Tibial nerve (tissue), 4 donors: Measurements from ENCODE around the gene SCIN. TPM values are rescaled to one million over a fixed set of nuclear protein-coding genes. Genes with fewer than 3 reads are reported as not detected.

Experiments used
- DNase-seq, 2 donors: peaks; one replicate each; pipeline ENCODE4 v3.0.0-alpha.2; 2019; ENCODE audit warnings: low spot score in 2 of 2
- H3K27ac ChIP-seq, 4 donors: fragments of 200-600 bp; sonication (generic) in 3 of 4; one replicate each; pipeline ENCODE4 v1.5.1; 2017 to 2019; ENCODE audit warnings: mild to moderate bottlenecking in 1 of 4
- H3K27me3 ChIP-seq, 2 donors: fragments of 200-600 bp; sonication (generic) in 1 of 2; one replicate each; pipeline versions ENCODE4 v1.5.1 to v1.6.0; 2017 to 2019
- H3K36me3 ChIP-seq, 3 donors: fragments of 200-600 bp; sonication (generic); one replicate each; pipeline ENCODE4 v1.5.1; 2018 to 2019
- H3K4me1 ChIP-seq, 4 donors: fragments of 200-600 bp; sonication (generic) in 3 of 4; one replicate each; pipeline ENCODE4 v1.5.1; 2017 to 2019
- H3K4me3 ChIP-seq, 4 donors: fragments of 200-600 bp; sonication (generic) in 3 of 4; one replicate each; pipeline ENCODE4 v1.5.1; 2017 to 2019; ENCODE audit warnings: mild to moderate bottlenecking in 1 of 4, moderate library complexity in 1 of 4
- H3K9me3 ChIP-seq, 4 donors: fragments of 200-600 bp; sonication (generic) in 3 of 4; one replicate each; pipeline ENCODE4 v1.5.1; 2017 to 2019
- CTCF ChIP-seq, 5 experiments: fragments of 200-600 bp in 3 of 5; fragments of 450-650 bp in 2 of 5; sonication (generic) in 3 of 5; IDR thresholded peaks; one replicate each; pipeline ENCODE4 v1.5.1; 2016 to 2019; ENCODE audit warnings: antibody characterized with exemption in 5 of 5, mild to moderate bottlenecking in 3 of 5, moderate library complexity in 2 of 5
- EP300 ChIP-seq, 2 donors: sonication (generic); formaldehyde crosslinking; IDR thresholded peaks; one replicate each; pipeline ENCODE4 v1.6.1; 2017; ENCODE audit warnings: antibody characterized with exemption in 2 of 2, mild to moderate bottlenecking in 1 of 2
- POLR2A ChIP-seq, 2 donors: fragments of 450-650 bp; IDR thresholded peaks; one replicate each; pipeline ENCODE4 v1.6.1; 2017; ENCODE audit warnings: antibody characterized with exemption in 2 of 2, mild to moderate bottlenecking in 2 of 2, moderate library complexity in 2 of 2
- WGBS, 2 donors: methylation state at CpG; one replicate each; pipeline ENCODE4 v1.1.5; 2018; 5-methylcytosine and 5-hydroxymethylcytosine counted together
- total RNA-seq, 4 donors: library from RNA; depleted of rRNA; stranded (reverse); fragments of >200 nt; gene quantifications; one replicate each; pipeline ENCODE4 v1.1.0, GENCODE V29; 2016

The SCIN gene
- total RNA-seq, 4 donors from 2014 or later = under 0.01 to 7.0 (median 2.2) TPM

GRCh38 chr7:12647364-12648219 lies 77.1 kb downstream of the SCIN start:
- Histone ChIP-seq H3K4me1 (no peaks in the 10 kb centered on the region), H3K36me3 (no peaks in the 10 kb centered on the region), H3K9me3 (no peaks in the 10 kb centered on the region), H3K27ac (no peak overlapping the region), H3K4me3 (no peak overlapping the region), H3K27me3 (no peaks in the 10 kb centered on the region)
- DNase-seq = no peak
- WGBS, 2 donors = 70 to 78% methylated on average over 6 of the region's 6 CpGs
- TF ChIP-seq EP300 (IDR thresholded peaks at IDR 0.05) (no peak), CTCF (IDR thresholded peaks at IDR 0.05) (no peak)

- no peaks in the 10 kb centered on the region for H3K4me1 ChIP-seq
- no peaks in the 10 kb centered on the region for H3K27me3 ChIP-seq
- no peak for DNase-seq
- no peaks in the 10 kb centered on the region for H3K36me3 ChIP-seq
- TF ChIP-seq CTCF (IDR thresholded peaks at IDR 0.05) (no peak), EP300 (IDR thresholded peaks at IDR 0.05) (no peak), POLR2A (IDR thresholded peaks at IDR 0.05) (no peak)
- H3K9me3 ChIP-seq = no peaks in the 10 kb centered on the region
- 61 to 69% methylated on average over 4 of the region's 4 CpGs for WGBS, 2 donors
- no peak overlapping the region for H3K27ac ChIP-seq
- H3K4me3 ChIP-seq = no peak overlapping the region
Observed at GRCh38 chr7:12648704-12649261, 78.3 kb downstream of the SCIN start.

GRCh38 chr7:12649348-12649747 lies 78.8 kb downstream of the SCIN start:
- no peak for TF ChIP-seq EP300 (IDR thresholded peaks at IDR 0.05)
- no peak for TF ChIP-seq POLR2A (IDR thresholded peaks at IDR 0.05)
- no peak for TF ChIP-seq CTCF (IDR thresholded peaks at IDR 0.05)
- no peaks in the 10 kb centered on the region for H3K9me3 ChIP-seq
- H3K4me3 ChIP-seq = no peak overlapping the region
- no peaks in the 10 kb centered on the region for H3K36me3 ChIP-seq
- H3K27me3 ChIP-seq = no peaks in the 10 kb centered on the region
- H3K27ac ChIP-seq = no peak overlapping the region
- no peak for DNase-seq
- no peaks in the 10 kb centered on the region for H3K4me1 ChIP-seq

- no peaks in the 10 kb centered on the region for H3K9me3 ChIP-seq
- H3K4me1 ChIP-seq = no peaks in the 10 kb centered on the region
- no peaks in the 10 kb centered on the region for H3K27me3 ChIP-seq
- no peak overlapping the region for H3K4me3 ChIP-seq
- H3K27ac ChIP-seq = no peak overlapping the region
- WGBS, 2 donors = 92 to 95% methylated on average over 2 of the region's 2 CpGs
- H3K36me3 ChIP-seq = no peaks in the 10 kb centered on the region
- no peak for TF ChIP-seq POLR2A (IDR thresholded peaks at IDR 0.05)
- TF ChIP-seq CTCF (IDR thresholded peaks at IDR 0.05) = no peak
- no peak for DNase-seq
Observed at GRCh38 chr7:12650080-12650479, 79.6 kb downstream of the SCIN start.

- no peaks in the 10 kb centered on the region for H3K36me3 ChIP-seq
- no peak for TF ChIP-seq CTCF (IDR thresholded peaks at IDR 0.05)
- TF ChIP-seq EP300 (IDR thresholded peaks at IDR 0.05) = no peak
- no peak for TF ChIP-seq POLR2A (IDR thresholded peaks at IDR 0.05)
- H3K27me3 ChIP-seq = no peaks in the 10 kb centered on the region
- no peak for DNase-seq
- H3K4me1 ChIP-seq = no peaks in the 10 kb centered on the region
- no peaks in the 10 kb centered on the region for H3K9me3 ChIP-seq
- H3K4me3 ChIP-seq = no peak overlapping the region
- WGBS, 2 donors = 84 to 88% methylated on average over 3 of the region's 3 CpGs
- H3K27ac ChIP-seq = no peak overlapping the region
Observed at GRCh38 chr7:12653110-12653509, 82.6 kb downstream of the SCIN start.
